H1 (cell line): ENCODE data around the gene COL5A2. TPM values are rescaled to one million over a fixed set of nuclear protein-coding genes. Genes with fewer than 3 reads are reported as not detected.

Experiments
- CTCF ChIA-PET: fragments of 300-600 bp; sonication (Branson Sonifier 250); formaldehyde crosslinking; loops from one replicate; lab custom pipeline; 2021; ENCODE audit not compliant: partially characterized antibody; lab: Charles Lee
- POLR2A ChIA-PET: fragments of 300-600 bp; sonication (Branson Sonifier 250); formaldehyde crosslinking; loops from one replicate; lab custom pipeline; 2021; ENCODE audit warnings: inconsistent platforms; ENCODE audit not compliant: partially characterized antibody; lab: Charles Lee
- DNase-seq, 2 experiments: peaks; one replicate each; pipeline versions ENCODE4 v3.0.0 to v3.0.0-alpha.2; 2010 to 2022; ENCODE audit warnings: low spot score in 2 of 2, low read depth in 1 of 2, mixed read lengths in 1 of 2
- FAIRE-seq: peaks from 2 replicates; lab custom pipeline; 2011; peaks lifted over from hg19 to GRCh38; lab: Jason Lieb, UNC
- H2AFZ ChIP-seq: 2 replicates; pipeline ENCODE4 v1.8.1; 2012; ENCODE audit warnings: low read length, inconsistent platforms
- H2AK5ac ChIP-seq: 2 replicates; pipeline ENCODE4 v1.6.1; 2013; ENCODE audit warnings: low read depth, low read length
- H2BK120ac ChIP-seq: replicated peaks from 2 replicates; pipeline ENCODE3; 2013; ENCODE audit warnings: low read depth, low read length, inconsistent platforms
- H2BK12ac ChIP-seq: 2 replicates; pipeline ENCODE4 v1.6.1; 2013; ENCODE audit warnings: low read depth, low read length
- H2BK15ac ChIP-seq: 2 replicates; pipeline ENCODE4 v1.6.1; 2013; ENCODE audit warnings: low read length
- H2BK20ac ChIP-seq: 2 replicates; pipeline ENCODE4 v1.6.1; 2013; ENCODE audit warnings: low read length
- H2BK5ac ChIP-seq: 2 replicates; pipeline ENCODE4 v1.6.1; 2013; ENCODE audit warnings: low read depth, low read length
- H3K14ac ChIP-seq: 2 replicates; pipeline ENCODE4 v1.6.1; 2013; ENCODE audit warnings: inconsistent platforms; ENCODE audit not compliant: insufficient read length
- H3K18ac ChIP-seq: 2 replicates; pipeline ENCODE4 v1.6.1; 2013; ENCODE audit warnings: low read length; ENCODE audit errors: extremely low read depth
- H3K23ac ChIP-seq: 2 replicates; pipeline ENCODE4 v1.6.1; 2013; ENCODE audit warnings: inconsistent platforms; ENCODE audit not compliant: insufficient read length
- H3K23me2 ChIP-seq: 2 replicates; pipeline ENCODE4 v1.6.1; 2013; ENCODE audit warnings: low read depth, low read length
- H3K27ac ChIP-seq: 2 replicates; pipeline ENCODE4 v1.6.1; 2011; ENCODE audit warnings: low read depth, low read length, inconsistent platforms
- H3K27me3 ChIP-seq, 4 experiments: replicated peaks in 1 of 4; 1 replicate in 1 of 4; 2 replicates in 3 of 4; pipeline versions ENCODE4 v1.6.1 to v1.8.1; 2011 to 2013; ENCODE audit warnings: low read length in 3 of 4, mild to moderate bottlenecking in 3 of 4, inconsistent platforms in 2 of 4, mixed read lengths in 2 of 4, moderate library complexity in 1 of 4; ENCODE audit not compliant: control insufficient read depth in 3 of 4, insufficient read depth in 3 of 4; ENCODE audit errors: extremely low read depth in 1 of 4
- H3K36me3 ChIP-seq, 4 experiments: 2 replicates each; pipeline versions ENCODE4 v1.6.1 to v1.8.1; 2011 to 2013; ENCODE audit warnings: mild to moderate bottlenecking in 4 of 4, low read length in 3 of 4, moderate library complexity in 2 of 4, control low read depth in 1 of 4, inconsistent platforms in 1 of 4; ENCODE audit not compliant: insufficient read depth in 4 of 4, control insufficient read depth in 2 of 4
- H3K4ac ChIP-seq: replicated peaks from 2 replicates; pipeline ENCODE3; 2013; ENCODE audit warnings: low read length, low read depth, mixed read lengths, inconsistent platforms; ENCODE audit not compliant: insufficient read length
- H3K4me1 ChIP-seq, 4 experiments: replicated peaks in 1 of 4; 1 replicate in 1 of 4; 2 replicates in 3 of 4; pipeline versions ENCODE4 v1.6.1 to v1.8.1; 2011 to 2013; ENCODE audit warnings: low read length in 3 of 4, inconsistent platforms in 2 of 4, mixed read lengths in 1 of 4; ENCODE audit not compliant: insufficient read depth in 4 of 4, control insufficient read depth in 3 of 4
- H3K4me2 ChIP-seq, 2 experiments: 2 replicates each; pipeline versions ENCODE4 v1.6.1 to v1.8.1; 2011 to 2013; ENCODE audit warnings: low read depth in 2 of 2, low read length in 2 of 2, control low read depth in 1 of 2, inconsistent platforms in 1 of 2, mild to moderate bottlenecking in 1 of 2; ENCODE audit not compliant: insufficient read depth in 1 of 2
- H3K4me3 ChIP-seq, 4 experiments: fragments of 200-600, 300-600 bp in 1 of 4; sonication (generic), shearing (Covaris generic), sonication (Bioruptor Twin) in 1 of 4; 2 replicates each; pipeline versions ENCODE4 v1.5.1 to v1.8.1; 2011 to 2016; ENCODE audit warnings: low read length in 4 of 4, low read depth in 3 of 4, control low read depth in 2 of 4, inconsistent platforms in 2 of 4, mild to moderate bottlenecking in 2 of 4, mixed read lengths in 1 of 4, moderate library complexity in 1 of 4; ENCODE audit not compliant: insufficient read depth in 2 of 4; ENCODE audit errors: extremely low read depth in 1 of 4
- H3K56ac ChIP-seq: replicated peaks from 2 replicates; pipeline ENCODE3; 2013; ENCODE audit warnings: low read depth, mild to moderate bottlenecking, mixed read lengths, low read length, inconsistent platforms; ENCODE audit not compliant: insufficient read length
- H3K79me1 ChIP-seq: 2 replicates; pipeline ENCODE4 v1.6.1; 2013; ENCODE audit warnings: low read depth, low read length, control low read depth
- H3K79me2 ChIP-seq, 2 experiments: 2 replicates each; pipeline versions ENCODE4 v1.6.1 to v1.8.1; 2012 to 2013; ENCODE audit warnings: low read length in 2 of 2, mild to moderate bottlenecking in 2 of 2, inconsistent platforms in 1 of 2; ENCODE audit not compliant: insufficient read depth in 2 of 2, control insufficient read depth in 1 of 2
- H3K9ac ChIP-seq, 4 experiments: replicated peaks in 1 of 4; 1 replicate in 1 of 4; 2 replicates in 3 of 4; pipeline versions ENCODE4 v1.6.1 to v1.8.1; 2011 to 2013; ENCODE audit warnings: low read depth in 3 of 4, low read length in 3 of 4, control low read depth in 2 of 4, mild to moderate bottlenecking in 2 of 4, moderate library complexity in 2 of 4, inconsistent platforms in 1 of 4; ENCODE audit errors: extremely low read depth in 1 of 4
- H3K9me3 ChIP-seq, 2 experiments: 2 replicates each; pipeline versions ENCODE4 v1.6.1 to v1.8.1; 2012 to 2013; ENCODE audit warnings: mild to moderate bottlenecking in 2 of 2, moderate library complexity in 2 of 2, control low read depth in 1 of 2, inconsistent platforms in 1 of 2, low read depth in 1 of 2, low read length in 1 of 2, mixed read lengths in 1 of 2; ENCODE audit not compliant: insufficient read depth in 2 of 2
- H4K20me1 ChIP-seq, 2 experiments: replicated peaks in 1 of 2; 2 replicates each; pipeline versions ENCODE3 to v1.8.1; 2011 to 2013; ENCODE audit warnings: inconsistent platforms in 2 of 2, low read length in 2 of 2, mild to moderate bottlenecking in 1 of 2; ENCODE audit not compliant: insufficient read depth in 2 of 2, control insufficient read depth in 1 of 2
- H4K5ac ChIP-seq: 2 replicates; pipeline ENCODE4 v1.6.1; 2013; ENCODE audit warnings: low read length, low read depth, mixed read lengths, inconsistent platforms; ENCODE audit not compliant: insufficient read length
- H4K8ac ChIP-seq: 2 replicates; pipeline ENCODE4 v1.8.0; 2013; ENCODE audit warnings: mild to moderate bottlenecking, moderate library complexity, low read length, inconsistent platforms; ENCODE audit not compliant: insufficient read depth; ENCODE audit errors: extremely low read depth
- H4K91ac ChIP-seq: replicated peaks from 2 replicates; pipeline ENCODE3; 2013; ENCODE audit warnings: low read length, mixed read lengths, inconsistent platforms; ENCODE audit not compliant: insufficient read length
- ASH2L ChIP-seq: fragments of 200-600, 300-600 bp; sonication (generic); IDR thresholded peaks from one replicate; pipeline ENCODE4 v1.7.1; 2017; ENCODE audit warnings: low read length
- EP300 ChIP-seq, 2 experiments: IDR thresholded peaks; 1 replicate in 1 of 2; 2 replicates in 1 of 2; pipeline ENCODE4 v1.6.1; 2011 to 2012; ENCODE audit warnings: low read depth in 2 of 2, low read length in 2 of 2, mild to moderate bottlenecking in 2 of 2, borderline replicate concordance in 1 of 2, inconsistent platforms in 1 of 2, moderate library complexity in 1 of 2
- HDAC6 ChIP-seq: IDR thresholded peaks from one replicate; pipeline ENCODE4 v1.7.1; 2012; ENCODE audit warnings: low read depth, mild to moderate bottlenecking, inconsistent platforms, low read length, moderate library complexity
- SP4 ChIP-seq: IDR thresholded peaks from 2 replicates; pipeline ENCODE4 v1.6.1; 2012; ENCODE audit warnings: low read length, inconsistent platforms
- TCF12 ChIP-seq: IDR thresholded peaks from 2 replicates; pipeline ENCODE4 v1.6.1; 2011; ENCODE audit warnings: low read depth, mild to moderate bottlenecking, low read length
- WGBS, 2 experiments: shearing (Covaris generic) in 1 of 2; methylation state at CpG; one replicate each; pipeline versions ENCODE4 v1.1.6 to v1.1.7; 2013 to 2015; ENCODE audit warnings: low lambda C conversion rate in 2 of 2, mixed read lengths in 2 of 2, inconsistent platforms in 1 of 2, low coverage in 1 of 2, missing lambda C conversion rate in 1 of 2; ENCODE audit not compliant: insufficient replicate concordance in 2 of 2, insufficient coverage in 1 of 2, insufficient read length in 1 of 2; ENCODE audit errors: extremely low coverage in 1 of 2, missing lambda C conversion rate in 1 of 2; 5-methylcytosine and 5-hydroxymethylcytosine counted together
- polyA plus RNA-seq, 7 experiments: library from polyadenylated mRNA; depleted of rRNA in 3 of 7; stranded (reverse) in 5 of 7; unstranded in 2 of 7; fragments of >200 nt in 5 of 7; fragments of 200-250 nt in 2 of 7; gene quantifications; 1 replicate in 5 of 7; 2 replicates in 1 of 7; 4 replicates in 1 of 7; pipeline versions ENCODE4 v1.2.1 to v1.2.3, GENCODE V29; 2011 to 2013; ENCODE audit warnings: missing spikeins in 2 of 7, mixed read lengths in 2 of 7
- total RNA-seq: library from RNA; stranded (reverse); fragmentation: NEBNext Ultra II Directional; extraction: Animal tissue kit (Norgen Biotek cat#: 25700); gene quantifications from 2 replicates; pipeline ENCODE4 v1.2.1, GENCODE V29; 2021

The COL5A2 gene
- total and polyA plus RNA-seq, 2 of the 8 experiments (the other 6 are each of a cell fraction or from before 2014, with no cell fraction given) = 4.7 to 24.2 TPM

GRCh38 chr2:189143925-189144324 lies 35.6 kb downstream of the COL5A2 start:
- Histone ChIP-seq H3K18ac (no peak overlapping the region), H3K23ac (no peak overlapping the region), H3K4me3 (no peak overlapping the region), H4K5ac (no peak overlapping the region), H2BK5ac (no peak overlapping the region), H4K20me1 (no peaks in the 10 kb centered on the region), H2BK12ac (no peak overlapping the region), H3K27me3 (no peaks in the 10 kb centered on the region), H2BK15ac (no peak overlapping the region), H3K56ac (no peak overlapping the region), H4K91ac (no peak overlapping the region), H3K14ac (no peak overlapping the region), H3K4me1 (peaks cover 0 to 2% (median 0%) of the 10 kb centered on the region in 4 experiments; a peak in 1 of 7 replicates), H3K27ac (no peak overlapping the region), H2BK20ac (no peak overlapping the region), H3K4me2 (no peak overlapping the region), H3K9me3 (no peaks in the 10 kb centered on the region), H3K79me2 (no peaks in the 10 kb centered on the region), H3K23me2 (no peaks in the 10 kb centered on the region), H4K8ac (no peak overlapping the region), H3K9ac (no peak overlapping the region), H3K36me3 (no peaks in the 10 kb centered on the region), H2BK120ac (no peak overlapping the region), H2AK5ac (no peak overlapping the region), H2AFZ (no peak overlapping the region), H3K79me1 (no peaks in the 10 kb centered on the region), H3K4ac (no peak overlapping the region)
- WGBS, 2 experiments = 86% methylated on average over 2 of the region's 2 CpGs; no CpG with 5 or more reads in 1 of the 2 experiments
- TF ChIP-seq SP4 = no peak
- no peak for TF ChIP-seq ASH2L
- TF ChIP-seq HDAC6 = no peak
- TF ChIP-seq EP300 (IDR thresholded peaks at IDR 0.05; ENCODE audit: borderline replicate concordance in 1 of 2, low read depth in 2 of 2, low read length in 2 of 2) = no peak
- TF ChIP-seq TCF12 = no peak
- DNase-seq (no peak), FAIRE-seq (no peak)
- CTCF ChIA-PET = interaction anchor here (0.6 to 3.9 kb wide), 31 partner anchors 9 to 1013 kb away, joined by 3 to 30 read pairs (median 6); partner anchors contain the start of gene COL5A2
- POLR2A ChIA-PET = no interaction called here
